A549 (cell line): Measurements from ENCODE around the gene LRP1.

ENCODE experiments used
- BHLHE40 ChIP-seq: IDR thresholded peaks from 2 replicates; pipeline ENCODE4 v1.6.1; 2012; ENCODE audit warnings: low read depth, low read length, inconsistent platforms
- CBX2 ChIP-seq: fragments of 200-600 bp; sonication (generic); IDR thresholded peaks from 2 replicates; pipeline ENCODE4 v1.6.1; 2016; ENCODE audit warnings: low read depth, mild to moderate bottlenecking, borderline replicate concordance
- EP300 ChIP-seq, 2 experiments: fragments of >200 bp; sonication (Bioruptor Twin); formaldehyde crosslinking; IDR thresholded peaks; 2 replicates in 1 of 2; 3 replicates in 1 of 2; pipeline ENCODE4 v1.6.1; 2016 to 2017
- HOXA7 ChIP-seq: fragments of 250-450 bp; sonication (Bioruptor Pico); IDR thresholded peaks from 2 replicates; pipeline ENCODE4 v1.5.0; 2020; ENCODE audit warnings: mild to moderate bottlenecking, moderate library complexity
- MAFK ChIP-seq: fragments of 450-650 bp; IDR thresholded peaks from 2 replicates; pipeline ENCODE4 v1.6.1; 2014; ENCODE audit not compliant: partially characterized antibody
- TF ChIP-seq, protein P1 (sequence below): fragments of >200 bp; sonication (Bioruptor Twin); formaldehyde crosslinking; IDR thresholded peaks from 3 replicates; pipeline ENCODE4 v1.5.1; 2016
- TF ChIP-seq, protein P2 (sequence below): fragments of 150-350 bp; IDR thresholded peaks from 2 replicates; pipeline ENCODE4 v1.6.1; 2014; ENCODE audit warnings: low read depth, mild to moderate bottlenecking, low read length

DNA sequence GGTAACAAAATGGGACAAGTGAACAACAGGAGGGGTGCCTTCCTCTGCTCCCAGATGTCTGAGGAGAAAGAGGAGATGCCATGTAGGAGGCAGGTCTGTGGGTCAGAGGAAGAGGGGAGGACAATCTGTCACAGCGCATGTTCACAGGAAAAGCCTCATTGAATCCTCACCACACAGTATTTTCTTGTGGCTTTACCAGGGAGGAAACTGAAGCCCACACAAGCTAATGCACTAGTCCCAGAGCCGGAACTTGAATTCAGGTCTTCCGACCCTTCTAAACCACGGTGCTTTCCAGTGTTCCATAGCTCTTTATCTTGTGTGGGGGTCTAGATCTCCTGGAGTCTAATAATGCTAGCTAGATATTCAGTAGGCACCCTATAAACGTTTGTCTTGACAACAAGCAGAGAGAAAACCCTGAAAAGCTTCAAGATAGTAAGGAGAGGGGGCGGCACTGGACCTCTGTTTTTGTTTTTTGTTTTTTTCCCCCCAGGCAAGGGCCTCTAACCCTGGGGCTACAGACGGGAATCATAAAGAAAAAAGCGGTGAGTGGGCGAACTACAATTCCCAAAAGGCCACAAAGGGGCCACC, 100.9 kb downstream of the LRP1 start:
- TF ChIP-seq, protein P1, sequence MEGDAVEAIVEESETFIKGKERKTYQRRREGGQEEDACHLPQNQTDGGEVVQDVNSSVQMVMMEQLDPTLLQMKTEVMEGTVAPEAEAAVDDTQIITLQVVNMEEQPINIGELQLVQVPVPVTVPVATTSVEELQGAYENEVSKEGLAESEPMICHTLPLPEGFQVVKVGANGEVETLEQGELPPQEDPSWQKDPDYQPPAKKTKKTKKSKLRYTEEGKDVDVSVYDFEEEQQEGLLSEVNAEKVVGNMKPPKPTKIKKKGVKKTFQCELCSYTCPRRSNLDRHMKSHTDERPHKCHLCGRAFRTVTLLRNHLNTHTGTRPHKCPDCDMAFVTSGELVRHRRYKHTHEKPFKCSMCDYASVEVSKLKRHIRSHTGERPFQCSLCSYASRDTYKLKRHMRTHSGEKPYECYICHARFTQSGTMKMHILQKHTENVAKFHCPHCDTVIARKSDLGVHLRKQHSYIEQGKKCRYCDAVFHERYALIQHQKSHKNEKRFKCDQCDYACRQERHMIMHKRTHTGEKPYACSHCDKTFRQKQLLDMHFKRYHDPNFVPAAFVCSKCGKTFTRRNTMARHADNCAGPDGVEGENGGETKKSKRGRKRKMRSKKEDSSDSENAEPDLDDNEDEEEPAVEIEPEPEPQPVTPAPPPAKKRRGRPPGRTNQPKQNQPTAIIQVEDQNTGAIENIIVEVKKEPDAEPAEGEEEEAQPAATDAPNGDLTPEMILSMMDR, result no peak
- TF ChIP-seq HOXA7 (CRISPR knock-in tag) (no peak), BHLHE40 (no peak), MAFK (no peak), EP300 (IDR thresholded peaks at IDR 0.05) (no peak), CBX2 (no peak)
- TF ChIP-seq, protein P2, sequence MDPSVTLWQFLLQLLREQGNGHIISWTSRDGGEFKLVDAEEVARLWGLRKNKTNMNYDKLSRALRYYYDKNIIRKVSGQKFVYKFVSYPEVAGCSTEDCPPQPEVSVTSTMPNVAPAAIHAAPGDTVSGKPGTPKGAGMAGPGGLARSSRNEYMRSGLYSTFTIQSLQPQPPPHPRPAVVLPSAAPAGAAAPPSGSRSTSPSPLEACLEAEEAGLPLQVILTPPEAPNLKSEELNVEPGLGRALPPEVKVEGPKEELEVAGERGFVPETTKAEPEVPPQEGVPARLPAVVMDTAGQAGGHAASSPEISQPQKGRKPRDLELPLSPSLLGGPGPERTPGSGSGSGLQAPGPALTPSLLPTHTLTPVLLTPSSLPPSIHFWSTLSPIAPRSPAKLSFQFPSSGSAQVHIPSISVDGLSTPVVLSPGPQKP, result no peak
